Measurements from ENCODE around the gene ABHD2.
A peak's percentile ranks its signal among the peaks of the same experiment; 100 is the strongest.

The ABHD2 gene

GRCh38 chr15:89097313-89097712, 9.1 kb downstream of the ABHD2 start:
- no peak for DNase-seq (ENCODE audit: low spot score)
- no peak for FAIRE-seq

- DNase-seq (ENCODE audit: low spot score) = no peak
- no peak for FAIRE-seq
Measured at GRCh38 chr15:89098281-89098680, 10.0 kb downstream of the ABHD2 start.

GRCh38 chr15:89099968-89100367, 11.7 kb downstream of the ABHD2 start:
- DNase-seq (ENCODE audit: low spot score) (no peak), FAIRE-seq (no peak)

- FAIRE-seq (peak; percentile 67), DNase-seq (ENCODE audit: low spot score) (peak; percentile 90)
Measured at GRCh38 chr15:89101302-89102193, 13.3 kb downstream of the ABHD2 start.

GRCh38 chr15:89103481-89104171, 15.4 kb downstream of the ABHD2 start:
- DNase-seq (ENCODE audit: low spot score) (no peak), FAIRE-seq (no peak)

- no peak for FAIRE-seq
Measured at GRCh38 chr15:89104172-89104564, 15.9 kb downstream of the ABHD2 start.

GRCh38 chr15:89105147-89105546, 16.9 kb downstream of the ABHD2 start:
- FAIRE-seq (no peak), DNase-seq (ENCODE audit: low spot score) (peak; percentile 50)

More at GRCh38 chr15:89104172-89104564, 15.9 kb downstream of the ABHD2 start:
- DNase-seq (ENCODE audit: low spot score) = no peak

- DNase-seq (ENCODE audit: low spot score) (no peak), FAIRE-seq (no peak)
Measured at GRCh38 chr15:89106200-89106599, 17.9 kb downstream of the ABHD2 start.

GRCh38 chr15:89107984-89108383, 19.7 kb downstream of the ABHD2 start:
- no peak for FAIRE-seq
- DNase-seq (ENCODE audit: low spot score) = no peak

GRCh38 chr15:89108835-89109234, 20.6 kb downstream of the ABHD2 start:
- FAIRE-seq = no peak
- no peak for DNase-seq (ENCODE audit: low spot score)

GRCh38 chr15:89109238-89109637, 21.0 kb downstream of the ABHD2 start:
- FAIRE-seq (no peak), DNase-seq (ENCODE audit: low spot score) (no peak)

GRCh38 chr15:89110060-89110459, 21.8 kb downstream of the ABHD2 start:
- no peak for FAIRE-seq

GRCh38 chr15:89111352-89111751, 23.1 kb downstream of the ABHD2 start:
- FAIRE-seq = no peak
- no peak for DNase-seq (ENCODE audit: low spot score)

More at GRCh38 chr15:89110060-89110459, 21.8 kb downstream of the ABHD2 start:
- no peak for DNase-seq (ENCODE audit: low spot score)

GRCh38 chr15:89111961-89112340, 23.7 kb downstream of the ABHD2 start:
- no peak for DNase-seq (ENCODE audit: low spot score)
- FAIRE-seq = no peak

GRCh38 chr15:89112341-89112971, 24.2 kb downstream of the ABHD2 start:
- DNase-seq (ENCODE audit: low spot score) = peak; percentile 33
- no peak for FAIRE-seq

- FAIRE-seq = no peak
Measured at GRCh38 chr15:89113296-89114024, 25.2 kb downstream of the ABHD2 start.

GRCh38 chr15:89114990-89115389, 26.7 kb downstream of the ABHD2 start:
- DNase-seq (ENCODE audit: low spot score) (no peak), FAIRE-seq (no peak)

More at GRCh38 chr15:89113296-89114024, 25.2 kb downstream of the ABHD2 start:
- no peak for DNase-seq (ENCODE audit: low spot score)

- FAIRE-seq = no peak
Measured at GRCh38 chr15:89115547-89115946, 27.3 kb downstream of the ABHD2 start.

GRCh38 chr15:89116404-89116803, 28.1 kb downstream of the ABHD2 start:
- DNase-seq (ENCODE audit: low spot score) = no peak
- no peak for FAIRE-seq

More at GRCh38 chr15:89115547-89115946, 27.3 kb downstream of the ABHD2 start:
- DNase-seq (ENCODE audit: low spot score) = no peak

- DNase-seq (ENCODE audit: low spot score) = no peak
Measured at GRCh38 chr15:89117790-89118189, 29.5 kb downstream of the ABHD2 start.

GRCh38 chr15:89118481-89118989, 30.3 kb downstream of the ABHD2 start:
- FAIRE-seq (no peak), DNase-seq (ENCODE audit: low spot score) (no peak)

More at GRCh38 chr15:89117790-89118189, 29.5 kb downstream of the ABHD2 start:
- no peak for FAIRE-seq

Data from urothelium cell line (cell line).